Hepatocyte (in vitro differentiated cells): ENCODE data around the gene STK32C.

Experiments
- CTCF ChIP-seq: fragments of 200-600 bp; sonication (generic); IDR thresholded peaks from 2 replicates; pipeline ENCODE4 v1.5.1; 2016; ENCODE audit warnings: antibody characterized with exemption, mild to moderate bottlenecking; ENCODE audit not compliant: poor library complexity
- EZH2 ChIP-seq: fragments of 200-600 bp; sonication (generic); IDR thresholded peaks from 2 replicates; pipeline ENCODE4 v1.6.1; 2016; ENCODE audit warnings: antibody characterized with exemption, mild to moderate bottlenecking, borderline replicate concordance
- EZH2phosphoT487 ChIP-seq: fragments of 200-600 bp; sonication (generic); IDR thresholded peaks from one replicate; pipeline ENCODE4 v1.6.1; 2018; ENCODE audit warnings: antibody characterized with exemption, mild to moderate bottlenecking, low read depth, moderate library complexity; ENCODE audit not compliant: unreplicated experiment, severe bottlenecking

GRCh38 chr10:132293201-132293812, 14.4 kb downstream of the STK32C start:
- no peak for TF ChIP-seq CTCF
- no peak for TF ChIP-seq EZH2
- no peak for TF ChIP-seq EZH2phosphoT487
